ENCODE results near the gene ANXA7.

ANXA7 gene

DNA sequence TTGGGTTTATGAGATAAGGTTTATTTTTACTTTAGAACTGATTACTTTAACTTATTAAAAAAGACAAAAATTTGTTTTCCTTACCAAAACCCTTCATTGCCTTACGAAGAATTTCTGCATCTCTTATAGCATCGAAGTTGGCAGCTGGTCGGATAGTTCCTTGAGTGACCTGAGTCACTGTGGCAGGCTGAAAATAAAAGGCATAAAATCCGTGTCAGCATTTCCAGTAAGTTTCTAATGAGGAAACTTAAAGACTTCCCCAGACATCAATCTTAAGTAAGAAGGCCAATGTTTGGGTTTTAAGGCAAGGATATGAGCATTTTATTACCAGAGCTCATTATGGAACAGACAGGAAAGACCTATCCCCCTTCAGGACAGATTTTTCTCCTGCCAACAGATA, 25.6 kb downstream of the ANXA7 start:
- DNase-seq (ENCODE audit: insufficient read length, low spot score): no peak
- no peak for TF ChIP-seq POLR2A (IDR thresholded peaks at IDR 0.05; ENCODE audit: low read depth, low read length)
- FAIRE-seq: peak; percentile 38

DNA sequence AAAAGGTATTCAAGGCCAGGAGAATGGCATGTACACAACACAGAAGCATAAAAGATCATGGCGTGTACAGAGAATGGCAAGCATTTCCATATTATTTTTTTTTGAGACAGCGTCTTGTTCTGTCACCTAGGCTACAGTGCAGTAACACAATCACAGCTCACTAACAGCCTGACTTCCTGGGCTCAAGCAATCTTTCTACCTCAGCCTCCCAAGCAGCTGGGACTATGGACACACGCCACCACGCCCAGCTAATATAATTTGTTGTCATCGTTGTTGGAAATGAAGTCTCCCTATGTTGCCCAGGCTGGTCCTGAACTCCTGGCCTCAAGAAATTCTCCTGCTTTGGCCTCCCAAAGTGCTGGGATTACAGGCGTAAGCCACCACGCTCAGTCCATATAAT, 27.3 kb downstream of the ANXA7 start:
- no peak for DNase-seq (ENCODE audit: insufficient read length, low spot score)

DNA sequence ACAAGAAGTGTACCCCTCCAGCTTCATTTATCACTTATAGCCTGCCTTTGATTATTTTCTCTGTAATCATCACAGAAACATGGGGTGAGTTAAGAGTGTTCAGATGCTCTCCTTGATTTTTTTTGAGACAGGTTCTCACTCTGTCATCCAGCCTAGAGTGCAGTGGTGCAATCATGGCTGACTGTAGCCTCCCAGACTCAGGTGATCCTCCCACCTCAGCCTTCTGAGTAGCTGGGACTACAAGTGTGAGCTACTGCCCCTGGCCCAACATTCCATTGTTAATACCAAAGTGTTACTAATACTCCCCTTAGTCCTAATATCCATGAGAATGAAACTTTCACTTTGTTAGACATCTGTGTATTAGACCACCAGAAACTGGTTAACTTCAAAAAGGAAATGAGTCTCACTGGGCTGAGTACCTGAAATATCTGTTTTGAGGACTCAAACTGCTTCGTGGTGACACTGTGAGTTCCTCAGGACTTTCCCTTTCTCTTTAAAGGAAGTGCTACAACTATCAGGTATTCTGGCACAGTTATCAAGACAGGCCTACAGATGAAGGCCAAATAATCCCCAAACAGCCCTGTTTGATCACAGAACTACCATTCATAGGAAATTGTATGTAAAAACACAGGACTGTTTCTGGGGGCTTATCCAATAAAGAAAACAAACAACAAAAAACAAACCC, 34.7 kb downstream of the ANXA7 start:
- no peak for DNase-seq (ENCODE audit: insufficient read length, low spot score)
- FAIRE-seq: no peak
- TF ChIP-seq POLR2A (IDR thresholded peaks at IDR 0.05; ENCODE audit: low read depth, low read length): no peak

More for the DNA sequence above, 27.3 kb downstream of the ANXA7 start:
- no peak for FAIRE-seq
- TF ChIP-seq POLR2A (IDR thresholded peaks at IDR 0.05; ENCODE audit: low read depth, low read length): no peak

DNA sequence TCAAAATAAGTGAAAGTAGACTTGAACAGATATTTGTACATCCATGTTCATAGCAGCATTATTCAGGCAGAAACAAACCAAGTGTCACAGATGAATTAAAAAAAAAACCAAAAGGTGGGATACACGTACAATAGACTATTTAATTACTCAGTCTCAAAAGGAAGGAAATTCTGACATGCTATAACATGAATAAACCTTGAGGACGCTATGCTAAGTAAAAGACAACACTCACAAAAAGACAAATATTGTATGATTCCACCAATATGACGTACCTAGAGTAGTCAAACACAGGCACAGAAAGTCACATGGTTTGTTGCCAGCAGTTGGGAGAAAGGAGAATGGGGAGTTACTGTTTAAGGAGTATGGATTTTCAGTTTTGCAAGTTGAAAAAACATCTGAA, 37.2 kb downstream of the ANXA7 start:
- no peak for TF ChIP-seq POLR2A (IDR thresholded peaks at IDR 0.05; ENCODE audit: low read depth, low read length)
- FAIRE-seq (peak; percentile 81), DNase-seq (ENCODE audit: insufficient read length, low spot score) (no peak)

DNA sequence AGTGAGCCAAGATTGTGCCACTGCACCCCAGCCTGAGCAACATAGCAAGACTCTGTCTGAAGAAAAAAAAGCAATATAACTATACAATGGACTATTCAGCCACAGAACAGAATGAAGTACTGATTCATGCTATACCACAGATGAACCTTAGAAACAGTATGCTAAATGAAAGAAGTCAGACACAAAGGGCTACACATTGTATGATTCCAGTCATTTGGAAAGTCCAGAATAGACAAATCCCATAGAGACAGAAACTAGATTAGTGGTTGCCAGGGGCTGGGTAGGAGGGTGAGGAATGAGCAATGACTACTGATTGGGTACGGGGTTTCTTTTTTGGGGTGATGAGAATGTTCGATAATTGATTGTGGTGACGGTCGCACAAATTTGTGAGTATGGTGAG, 45.6 kb downstream of the ANXA7 start:
- DNase-seq (ENCODE audit: insufficient read length, low spot score) (no peak), FAIRE-seq (no peak)
- TF ChIP-seq POLR2A (IDR thresholded peaks at IDR 0.05; ENCODE audit: low read depth, low read length): no peak

DNA sequence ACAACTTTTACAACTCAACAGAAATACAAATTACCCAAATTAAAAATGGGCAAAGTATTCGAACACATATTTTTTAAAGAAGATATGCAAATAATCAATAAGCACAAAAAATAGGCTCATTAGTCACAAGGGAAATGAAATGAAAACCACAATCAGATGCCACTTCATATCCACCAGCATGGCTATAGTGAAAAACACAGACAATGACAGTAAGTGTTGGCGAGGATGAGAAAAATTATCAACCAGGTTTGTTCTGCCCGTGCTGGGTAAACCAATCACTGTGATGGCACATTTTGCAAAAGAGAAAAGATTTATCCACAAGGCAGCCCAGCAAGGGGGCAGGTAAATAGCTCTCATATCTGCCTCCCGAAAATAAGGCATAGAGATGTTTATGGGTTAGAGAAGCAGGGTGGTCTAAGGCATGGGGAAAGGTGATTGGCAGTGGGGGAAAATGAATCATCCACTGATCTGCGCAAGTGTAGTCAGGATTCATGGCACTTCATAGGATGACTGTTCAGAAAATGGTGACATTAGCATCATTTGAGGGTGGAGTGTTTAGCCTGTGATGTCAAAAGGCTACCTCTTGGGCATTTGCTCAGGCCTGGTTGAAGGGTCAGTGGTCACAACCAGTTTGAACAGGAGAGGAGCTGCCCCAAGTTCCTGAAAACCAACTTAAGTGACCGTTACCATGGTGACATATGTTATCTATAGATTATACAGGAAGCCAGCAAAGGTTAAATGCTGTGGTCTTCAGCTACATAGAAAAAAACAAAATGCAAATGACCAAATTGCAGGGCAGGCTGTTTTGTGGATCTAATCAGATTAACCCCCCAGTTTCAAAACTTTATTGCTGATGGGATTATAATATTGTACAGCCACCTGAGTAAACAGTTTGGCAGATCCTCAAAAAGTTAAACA, 47.2 kb downstream of the ANXA7 start:
- TF ChIP-seq POLR2A (IDR thresholded peaks at IDR 0.05; ENCODE audit: low read depth, low read length): no peak
- no peak for DNase-seq (ENCODE audit: insufficient read length, low spot score)
- no peak for FAIRE-seq

DNA sequence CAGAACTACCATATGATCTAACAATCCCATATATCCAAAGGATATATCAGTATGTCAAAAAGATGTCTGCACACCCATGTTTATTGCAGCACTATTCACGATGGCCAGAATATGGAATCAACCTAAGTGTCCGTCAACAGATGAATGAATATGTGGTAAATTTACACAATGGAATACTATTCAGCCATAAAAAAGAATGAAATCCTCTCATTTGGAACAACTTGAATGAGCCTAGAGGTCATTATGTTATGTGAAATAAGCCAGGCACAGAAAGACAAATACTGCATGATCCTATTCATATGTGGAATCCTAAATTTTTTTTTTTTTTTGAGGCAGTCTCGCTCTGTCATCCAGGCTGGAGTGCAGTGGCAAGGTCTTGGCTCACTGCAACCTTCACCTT, 48.9 kb downstream of the ANXA7 start:
- DNase-seq (ENCODE audit: insufficient read length, low spot score) (no peak), FAIRE-seq (no peak)
- no peak for TF ChIP-seq POLR2A (IDR thresholded peaks at IDR 0.05; ENCODE audit: low read depth, low read length)

DNA sequence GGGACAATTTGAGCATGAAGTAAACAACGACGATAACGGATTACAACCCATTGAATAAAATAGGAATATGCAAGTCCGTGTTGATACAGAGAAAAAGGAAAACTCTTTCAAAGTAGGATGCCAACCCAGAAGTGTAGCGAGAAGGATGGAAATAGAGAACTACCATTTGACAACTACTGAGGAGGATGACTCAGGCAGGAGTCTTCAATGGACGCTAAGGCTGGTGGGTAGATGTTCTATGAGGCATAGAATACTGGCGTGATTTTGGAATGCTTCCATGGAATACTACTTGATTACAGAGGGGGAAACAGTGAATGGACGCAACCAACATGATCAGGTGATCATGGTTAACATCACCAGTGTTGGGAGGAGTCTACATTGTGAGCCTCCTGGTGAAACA, 54.4 kb downstream of the ANXA7 start:
- TF ChIP-seq POLR2A (IDR thresholded peaks at IDR 0.05; ENCODE audit: low read depth, low read length): no peak
- no peak for DNase-seq (ENCODE audit: insufficient read length, low spot score)
- FAIRE-seq: peak; percentile 76

DNA sequence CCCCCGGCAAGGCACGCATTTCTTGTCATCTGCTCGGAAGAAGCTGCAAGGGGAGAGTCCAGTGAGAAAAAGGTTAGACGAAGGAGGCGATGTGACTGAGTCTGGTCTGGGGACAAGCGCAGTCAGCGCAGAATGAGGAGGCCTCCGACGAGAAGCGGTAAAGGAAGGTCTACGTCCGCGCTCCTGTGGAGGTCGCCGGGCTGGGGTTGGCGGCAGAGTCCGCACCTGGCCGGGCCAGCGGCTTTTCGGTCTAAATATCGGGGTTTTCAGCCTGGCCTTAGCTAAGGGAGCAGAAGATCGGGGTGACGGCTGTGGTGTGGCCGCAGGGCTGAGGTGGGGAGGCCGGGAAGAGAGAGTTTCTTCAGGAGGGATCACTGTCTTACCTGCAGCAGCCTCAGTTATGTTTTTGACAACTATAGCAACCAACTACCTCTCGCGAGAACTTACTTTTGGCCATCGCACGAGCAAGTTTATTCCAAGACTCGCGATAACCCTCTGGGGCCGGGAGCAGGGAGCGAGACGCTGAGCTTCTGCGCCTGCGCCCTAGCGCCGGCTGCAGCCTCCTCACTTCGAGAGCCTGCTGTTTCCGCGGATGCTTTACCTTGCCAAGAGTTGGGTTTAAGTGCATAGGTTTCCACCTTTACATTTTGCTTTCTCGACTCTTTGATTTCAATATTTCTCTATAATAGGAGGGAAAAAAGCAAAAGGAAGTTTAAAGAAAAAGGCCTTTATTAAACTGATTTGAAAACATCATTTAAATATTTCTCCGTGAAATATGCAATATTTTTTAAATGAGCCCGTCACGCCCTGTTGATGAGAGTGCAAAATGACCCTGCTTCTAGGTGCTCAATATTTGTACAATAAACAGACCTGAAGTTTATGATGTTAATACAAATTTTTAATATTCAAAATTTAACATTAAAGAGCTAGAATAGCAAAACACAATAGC, 55.3 kb downstream of the ANXA7 start, which contains the start of gene CFAP70:
Gene CFAP70, minus strand, starts transcription at position 534 of the 949 bp plus-strand sequence. CDS start 4,068 bp downstream, outside the sequence.
- DNase-seq (ENCODE audit: insufficient read length, low spot score) (peak; percentile 91), FAIRE-seq (peak; percentile 100)
- TF ChIP-seq POLR2A (IDR thresholded peaks at IDR 0.05; ENCODE audit: low read depth, low read length): peak; percentile 16; the same call in 1 of the 2 replicates

DNA sequence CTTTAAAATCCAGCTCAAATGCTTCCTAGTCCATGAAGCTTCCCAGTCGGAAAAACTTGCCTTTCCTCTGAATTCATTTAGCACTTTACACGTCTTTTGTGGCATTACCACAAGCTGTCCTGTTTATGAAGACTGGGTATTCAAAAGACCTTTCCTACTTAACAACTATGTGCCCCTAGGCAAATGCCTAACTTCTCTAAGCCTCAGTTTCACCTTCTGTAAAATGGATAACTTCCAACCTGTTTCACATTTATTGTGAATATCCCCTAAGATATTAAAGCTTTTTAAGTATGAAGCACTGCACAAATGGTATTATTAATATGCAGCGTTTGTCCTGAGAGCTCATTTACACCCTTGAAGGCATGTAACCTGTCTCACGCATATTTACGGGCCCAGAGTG, 56.0 kb downstream of the ANXA7 start:
- FAIRE-seq (no peak), DNase-seq (ENCODE audit: insufficient read length, low spot score) (no peak)
- no peak for TF ChIP-seq POLR2A (IDR thresholded peaks at IDR 0.05; ENCODE audit: low read depth, low read length)

DNA sequence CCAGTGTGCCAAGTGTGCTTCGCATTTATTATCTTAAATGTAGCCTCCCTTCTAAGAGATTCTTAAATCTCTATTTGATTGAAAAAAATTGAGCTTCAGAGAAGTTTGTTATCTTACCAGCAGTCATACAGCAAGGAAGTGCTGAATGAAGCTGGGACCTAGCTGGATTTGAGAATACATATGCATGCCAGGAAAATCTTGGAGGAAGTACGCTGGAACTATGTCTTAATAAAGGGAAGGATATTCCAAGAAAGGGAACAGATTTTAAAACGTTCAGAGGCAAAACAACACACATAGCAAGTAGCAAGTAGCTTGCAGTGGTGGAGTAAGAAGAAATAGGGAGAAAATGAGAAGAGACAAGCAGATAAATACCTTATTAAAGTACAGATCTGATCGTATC, 56.7 kb downstream of the ANXA7 start:
- FAIRE-seq (no peak), DNase-seq (ENCODE audit: insufficient read length, low spot score) (no peak)
- TF ChIP-seq POLR2A (IDR thresholded peaks at IDR 0.05; ENCODE audit: low read depth, low read length): no peak

DNA sequence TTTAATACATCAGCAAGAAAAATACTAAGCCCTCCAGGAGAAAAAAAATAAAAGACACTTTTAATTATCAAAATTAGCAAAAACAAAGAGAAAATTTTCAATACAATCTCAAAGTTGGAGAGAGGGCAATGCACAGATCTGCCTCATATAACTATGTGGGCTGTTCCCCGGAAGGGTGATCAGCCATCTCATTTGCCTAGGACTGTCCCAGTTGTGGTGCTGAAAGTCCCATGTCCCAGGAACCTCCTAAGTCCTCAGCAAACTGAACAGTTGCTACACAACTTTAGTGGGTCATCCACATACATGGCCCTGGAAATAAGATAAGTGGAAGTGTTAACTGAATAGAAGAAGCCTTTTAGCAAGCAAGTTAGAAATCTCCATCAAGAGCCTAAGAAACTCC, 69.6 kb downstream of the ANXA7 start:
- no peak for FAIRE-seq
- no peak for TF ChIP-seq POLR2A (IDR thresholded peaks at IDR 0.05; ENCODE audit: low read depth, low read length)
- no peak for DNase-seq (ENCODE audit: insufficient read length, low spot score)

DNA sequence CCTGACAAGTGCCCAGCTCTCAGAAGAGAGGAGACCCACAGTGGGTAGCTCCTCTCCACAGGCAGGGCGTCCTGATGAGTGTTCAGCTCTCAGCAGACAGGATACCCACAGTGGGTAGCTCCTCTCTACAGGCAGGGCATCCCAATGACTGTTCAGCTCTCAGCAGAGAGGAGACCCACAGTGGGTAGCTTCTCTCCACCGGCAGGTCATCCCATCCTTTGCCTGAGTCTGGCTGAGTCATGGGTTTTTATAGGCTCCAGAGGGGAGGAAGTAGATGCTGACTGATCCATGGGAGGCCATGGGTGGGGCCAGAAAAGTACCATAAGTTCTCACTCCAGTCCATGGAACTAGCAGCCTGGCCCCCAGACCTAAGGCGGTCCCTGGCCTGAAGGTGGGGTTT, 73.7 kb downstream of the ANXA7 start:
- DNase-seq (ENCODE audit: insufficient read length, low spot score): no peak
- FAIRE-seq: no peak
- no peak for TF ChIP-seq POLR2A (IDR thresholded peaks at IDR 0.05; ENCODE audit: low read depth, low read length)

DNA sequence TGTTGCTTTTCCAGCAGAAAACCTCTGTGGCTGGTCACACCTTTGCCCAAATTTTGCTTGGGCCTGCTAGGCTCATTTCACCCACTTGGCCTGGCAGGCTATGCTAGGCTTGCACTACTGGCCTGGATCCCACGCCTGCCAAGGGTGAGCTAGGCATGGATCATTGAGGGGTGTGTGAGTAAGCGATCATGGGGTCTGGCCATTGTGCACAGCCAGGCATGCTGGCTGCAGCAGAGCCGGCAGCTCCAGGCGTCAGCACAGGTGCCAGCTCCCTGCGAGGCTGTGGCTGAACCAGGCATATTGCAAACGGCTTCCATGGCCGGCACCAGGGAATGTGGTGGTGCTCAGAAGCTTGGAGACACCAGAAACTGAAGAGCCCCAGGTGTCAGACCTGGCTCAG, 74.4 kb downstream of the ANXA7 start:
- TF ChIP-seq POLR2A (IDR thresholded peaks at IDR 0.05; ENCODE audit: low read depth, low read length): no peak
- FAIRE-seq (no peak), DNase-seq (ENCODE audit: insufficient read length, low spot score) (no peak)
